ENCODE data around the gene CCDC142. TPM values are rescaled to one million over a fixed set of nuclear protein-coding genes. Genes with fewer than 3 reads are reported as not detected.

Gene CCDC142
- total and polyA plus RNA-seq, 10 of the 15 experiments (the other 5 are each of a cell fraction or from before 2014, with no cell fraction given), result 0.93 to 16.9 (median 9.0) TPM

DNA sequence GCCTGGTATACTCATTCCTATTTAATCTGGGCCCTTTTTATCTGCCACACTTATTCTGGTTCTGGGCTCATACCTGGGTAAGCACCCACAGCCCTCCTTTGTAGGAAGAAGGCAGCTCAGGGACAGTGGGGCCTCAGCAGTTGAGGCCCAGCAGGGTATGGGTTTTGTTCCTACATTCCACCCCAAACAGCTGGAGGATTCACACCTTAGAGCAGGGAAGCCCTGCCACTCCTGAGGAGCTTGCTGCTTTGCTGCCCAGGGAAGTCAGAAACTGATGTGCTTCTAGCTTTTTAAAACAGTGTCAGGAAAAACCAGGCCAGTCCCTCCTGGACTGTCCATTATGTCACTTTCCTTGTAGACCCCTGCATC is 17.8 kb upstream of the CCDC142 start:
- CTCF ChIA-PET, result interaction anchor here (1.4 to 13.9 kb wide), 4 partner anchors 18 to 86 kb away, joined by 4 to 231 read pairs (median 84); partner anchors contain the start of genes AUP1, CCDC142, DQX1 and HTRA2
- Histone ChIP-seq H3K27ac (ENCODE audit: control insufficient read depth, insufficient read depth) (no peak overlapping the region), H3K36me3 (ENCODE audit: control insufficient read depth in 2 of 2, insufficient read depth in 2 of 2, low read length in 1 of 2) (peaks cover 0 to 3% of the 10 kb centered on the region in 2 experiments; a peak in 1 of 4 replicates), H3K4me1 (ENCODE audit: control insufficient read depth, insufficient read depth, low read length) (peaks cover 20% of the 10 kb centered on the region), H3K4me2 (ENCODE audit: control insufficient read depth, insufficient read depth) (no peak overlapping the region), H3K4me3 (no peak overlapping the region), H3K79me2 (ENCODE audit: control insufficient read depth, insufficient read depth, low read length) (no peaks in the 10 kb centered on the region), H2AFZ (ENCODE audit: control insufficient read depth, low read depth, low read length) (no peak overlapping the region), H4K20me1 (ENCODE audit: control insufficient read depth, insufficient read depth) (no peaks in the 10 kb centered on the region), H3K9ac (ENCODE audit: control insufficient read depth, insufficient read depth, low read length) (no peak overlapping the region), H3K9me3 (replicated peaks; ENCODE audit: control insufficient read depth, insufficient read depth, low read length) (no peaks in the 10 kb centered on the region), H3K27me3 (replicated peaks in 1 of 2; ENCODE audit: control insufficient read depth in 2 of 2, insufficient read depth in 2 of 2, low read length in 1 of 2) (peaks cover 15 to 25% of the 10 kb centered on the region in 2 experiments; a peak in 3 of 4 replicates)
- intact Hi-C loops (cut with micrococcal nuclease; ENCODE audit: unreplicated experiment), result no loop called here
- RAD21 ChIA-PET (ENCODE audit: unreplicated experiment), result interaction anchor here (1.1 to 2.6 kb wide), 4 partner anchors 17 to 88 kb away, joined by 4 to 10 read pairs (median 6); partner anchors contain the start of genes CCDC142, INO80B and TTC31
- in situ Hi-C loops (cut with MboI), result no loop called here
- POLR2A ChIA-PET, result interaction anchor here (1.1 kb wide), 1 partner anchor 28 kb away, joined by 3 read pairs; the partner anchor contains the start of gene AUP1
- FAIRE-seq (no peak), ATAC-seq (no peak), DNase-seq (ENCODE audit: low read depth, low spot score) (no peak)
- SMC1A ChIA-PET (ENCODE audit: uncharacterized antibody, unreplicated experiment), result interaction anchor here (0.9 to 7.0 kb wide), 5 partner anchors 10 to 86 kb away, joined by 3 to 71 read pairs (median 4); partner anchors contain the start of gene DQX1
- no TSS peak for BruUV-seq (replicated peaks)
- no peak for TF ChIP-seq MYB (IDR thresholded peaks at IDR 0.05; ENCODE audit: borderline replicate concordance, low read depth, low read length)
- no peak for TF ChIP-seq MTA2 (IDR thresholded peaks at IDR 0.05; ENCODE audit: low read depth)
- no peak for TF ChIP-seq NFYA (IDR thresholded peaks at IDR 0.05; ENCODE audit: borderline replicate concordance, low read depth, low read length)
- TF ChIP-seq, protein P1, sequence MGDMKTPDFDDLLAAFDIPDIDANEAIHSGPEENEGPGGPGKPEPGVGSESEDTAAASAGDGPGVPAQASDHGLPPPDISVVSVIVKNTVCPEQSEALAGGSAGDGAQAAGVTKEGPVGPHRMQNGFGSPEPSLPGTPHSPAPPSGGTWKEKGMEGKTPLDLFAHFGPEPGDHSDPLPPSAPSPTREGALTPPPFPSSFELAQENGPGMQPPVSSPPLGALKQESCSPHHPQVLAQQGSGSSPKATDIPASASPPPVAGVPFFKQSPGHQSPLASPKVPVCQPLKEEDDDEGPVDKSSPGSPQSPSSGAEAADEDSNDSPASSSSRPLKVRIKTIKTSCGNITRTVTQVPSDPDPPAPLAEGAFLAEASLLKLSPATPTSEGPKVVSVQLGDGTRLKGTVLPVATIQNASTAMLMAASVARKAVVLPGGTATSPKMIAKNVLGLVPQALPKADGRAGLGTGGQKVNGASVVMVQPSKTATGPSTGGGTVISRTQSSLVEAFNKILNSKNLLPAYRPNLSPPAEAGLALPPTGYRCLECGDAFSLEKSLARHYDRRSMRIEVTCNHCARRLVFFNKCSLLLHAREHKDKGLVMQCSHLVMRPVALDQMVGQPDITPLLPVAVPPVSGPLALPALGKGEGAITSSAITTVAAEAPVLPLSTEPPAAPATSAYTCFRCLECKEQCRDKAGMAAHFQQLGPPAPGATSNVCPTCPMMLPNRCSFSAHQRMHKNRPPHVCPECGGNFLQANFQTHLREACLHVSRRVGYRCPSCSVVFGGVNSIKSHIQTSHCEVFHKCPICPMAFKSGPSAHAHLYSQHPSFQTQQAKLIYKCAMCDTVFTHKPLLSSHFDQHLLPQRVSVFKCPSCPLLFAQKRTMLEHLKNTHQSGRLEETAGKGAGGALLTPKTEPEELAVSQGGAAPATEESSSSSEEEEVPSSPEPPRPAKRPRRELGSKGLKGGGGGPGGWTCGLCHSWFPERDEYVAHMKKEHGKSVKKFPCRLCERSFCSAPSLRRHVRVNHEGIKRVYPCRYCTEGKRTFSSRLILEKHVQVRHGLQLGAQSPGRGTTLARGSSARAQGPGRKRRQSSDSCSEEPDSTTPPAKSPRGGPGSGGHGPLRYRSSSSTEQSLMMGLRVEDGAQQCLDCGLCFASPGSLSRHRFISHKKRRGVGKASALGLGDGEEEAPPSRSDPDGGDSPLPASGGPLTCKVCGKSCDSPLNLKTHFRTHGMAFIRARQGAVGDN (IDR thresholded peaks at IDR 0.05), result no peak
- no peak for TF ChIP-seq WRNIP1 (IDR thresholded peaks at IDR 0.05; ENCODE audit: borderline replicate concordance, low read depth, low read length)
- TF ChIP-seq SREBF1 (IDR thresholded peaks at IDR 0.05; ENCODE audit: low read length), result no peak
- TF ChIP-seq CEBPB (IDR thresholded peaks at IDR 0.05; ENCODE audit: borderline replicate concordance in 1 of 2, low read depth in 2 of 2, low read length in 2 of 2), result no peak
- TF ChIP-seq, protein P2, sequence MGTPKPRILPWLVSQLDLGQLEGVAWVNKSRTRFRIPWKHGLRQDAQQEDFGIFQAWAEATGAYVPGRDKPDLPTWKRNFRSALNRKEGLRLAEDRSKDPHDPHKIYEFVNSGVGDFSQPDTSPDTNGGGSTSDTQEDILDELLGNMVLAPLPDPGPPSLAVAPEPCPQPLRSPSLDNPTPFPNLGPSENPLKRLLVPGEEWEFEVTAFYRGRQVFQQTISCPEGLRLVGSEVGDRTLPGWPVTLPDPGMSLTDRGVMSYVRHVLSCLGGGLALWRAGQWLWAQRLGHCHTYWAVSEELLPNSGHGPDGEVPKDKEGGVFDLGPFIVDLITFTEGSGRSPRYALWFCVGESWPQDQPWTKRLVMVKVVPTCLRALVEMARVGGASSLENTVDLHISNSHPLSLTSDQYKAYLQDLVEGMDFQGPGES (IDR thresholded peaks at IDR 0.05), result no peak
- TF ChIP-seq, protein P3, sequence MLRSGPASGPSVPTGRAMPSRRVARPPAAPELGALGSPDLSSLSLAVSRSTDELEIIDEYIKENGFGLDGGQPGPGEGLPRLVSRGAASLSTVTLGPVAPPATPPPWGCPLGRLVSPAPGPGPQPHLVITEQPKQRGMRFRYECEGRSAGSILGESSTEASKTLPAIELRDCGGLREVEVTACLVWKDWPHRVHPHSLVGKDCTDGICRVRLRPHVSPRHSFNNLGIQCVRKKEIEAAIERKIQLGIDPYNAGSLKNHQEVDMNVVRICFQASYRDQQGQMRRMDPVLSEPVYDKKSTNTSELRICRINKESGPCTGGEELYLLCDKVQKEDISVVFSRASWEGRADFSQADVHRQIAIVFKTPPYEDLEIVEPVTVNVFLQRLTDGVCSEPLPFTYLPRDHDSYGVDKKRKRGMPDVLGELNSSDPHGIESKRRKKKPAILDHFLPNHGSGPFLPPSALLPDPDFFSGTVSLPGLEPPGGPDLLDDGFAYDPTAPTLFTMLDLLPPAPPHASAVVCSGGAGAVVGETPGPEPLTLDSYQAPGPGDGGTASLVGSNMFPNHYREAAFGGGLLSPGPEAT (IDR thresholded peaks at IDR 0.05; ENCODE audit: low read depth), result no peak
- no peak for TF ChIP-seq ZNF274 (IDR thresholded peaks at IDR 0.05; ENCODE audit: insufficient read depth, insufficient read length)
- TF ChIP-seq HCFC1 (IDR thresholded peaks at IDR 0.05; ENCODE audit: low read length), result no peak
- TF ChIP-seq, protein P4, sequence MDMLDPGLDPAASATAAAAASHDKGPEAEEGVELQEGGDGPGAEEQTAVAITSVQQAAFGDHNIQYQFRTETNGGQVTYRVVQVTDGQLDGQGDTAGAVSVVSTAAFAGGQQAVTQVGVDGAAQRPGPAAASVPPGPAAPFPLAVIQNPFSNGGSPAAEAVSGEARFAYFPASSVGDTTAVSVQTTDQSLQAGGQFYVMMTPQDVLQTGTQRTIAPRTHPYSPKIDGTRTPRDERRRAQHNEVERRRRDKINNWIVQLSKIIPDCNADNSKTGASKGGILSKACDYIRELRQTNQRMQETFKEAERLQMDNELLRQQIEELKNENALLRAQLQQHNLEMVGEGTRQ (IDR thresholded peaks at IDR 0.05; ENCODE audit: borderline replicate concordance, low read depth, low read length), result no peak
- no peak for TF ChIP-seq RUNX3 (IDR thresholded peaks at IDR 0.05; ENCODE audit: low read length)
- no peak for TF ChIP-seq SMARCA5 (IDR thresholded peaks at IDR 0.05)
- TF ChIP-seq RELA (IDR thresholded peaks at IDR 0.05; ENCODE audit: borderline replicate concordance, partially characterized antibody), result no peak

Data from GM12878 (cell line).